CD14-positive monocyte (primary cell): ENCODE results near the gene PPP2R2D. TPM values are rescaled to one million over a fixed set of nuclear protein-coding genes. Genes with fewer than 3 reads are reported as not detected.

Source experiments
- DNase-seq, 3 donors: peaks; one replicate each; pipeline ENCODE4 v3.0.0-alpha.2; 2011 to 2022
- H2AFZ ChIP-seq: 2 replicates; pipeline ENCODE4 v1.6.0; 2012; ENCODE audit warnings: mild to moderate bottlenecking, low read depth, low read length, inconsistent platforms; ENCODE audit not compliant: insufficient read depth, poor library complexity, severe bottlenecking
- H3K27ac ChIP-seq, 2 donors: 1 replicate in 1 of 2; 2 replicates in 1 of 2; pipeline ENCODE4 v1.5.1; 2012 to 2013; ENCODE audit warnings: low read length in 2 of 2, control low read depth in 1 of 2, inconsistent platforms in 1 of 2, low read depth in 1 of 2, mild to moderate bottlenecking in 1 of 2
- H3K27me3 ChIP-seq, 2 donors: one replicate each; pipeline versions ENCODE4 v1.6.0 to v1.6.1; 2011 to 2013; ENCODE audit warnings: low read length in 2 of 2; ENCODE audit not compliant: control insufficient read depth in 2 of 2, insufficient read depth in 2 of 2
- H3K36me3 ChIP-seq, 2 donors: replicated peaks in 1 of 2; 1 replicate in 1 of 2; 2 replicates in 1 of 2; pipeline versions ENCODE4 v1.5.1 to v1.6.1; 2012 to 2013; ENCODE audit warnings: low read length in 2 of 2, control low read depth in 1 of 2, inconsistent platforms in 1 of 2, mild to moderate bottlenecking in 1 of 2; ENCODE audit not compliant: insufficient read depth in 2 of 2, control insufficient read depth in 1 of 2
- H3K4me1 ChIP-seq, 2 donors: 1 replicate in 1 of 2; 2 replicates in 1 of 2; pipeline versions ENCODE4 v1.5.1 to v1.6.1; 2012 to 2013; ENCODE audit warnings: low read length in 2 of 2, control low read depth in 1 of 2, inconsistent platforms in 1 of 2, mild to moderate bottlenecking in 1 of 2, moderate library complexity in 1 of 2; ENCODE audit not compliant: insufficient read depth in 2 of 2, control insufficient read depth in 1 of 2
- H3K4me2 ChIP-seq: replicated peaks from 2 replicates; pipeline ENCODE3; 2012; ENCODE audit warnings: low read length, moderate library complexity, mild to moderate bottlenecking; ENCODE audit not compliant: poor library complexity, severe bottlenecking; ENCODE audit errors: extremely low read depth
- H3K4me3 ChIP-seq, 3 experiments: fragments of 200-600 bp in 1 of 3; sonication (generic) in 1 of 3; replicated peaks in 1 of 3; 1 replicate in 2 of 3; 2 replicates in 1 of 3; pipeline ENCODE4 v1.5.1; 2011 to 2013; ENCODE audit warnings: low read length in 3 of 3, mild to moderate bottlenecking in 3 of 3, control low read depth in 2 of 3, low read depth in 2 of 3, inconsistent platforms in 1 of 3, moderate library complexity in 1 of 3
- H3K79me2 ChIP-seq: 2 replicates; pipeline ENCODE4 v1.6.0; 2012; ENCODE audit warnings: mild to moderate bottlenecking, control low read depth, inconsistent platforms, low read length, moderate library complexity; ENCODE audit not compliant: insufficient read depth
- H3K9ac ChIP-seq: 2 replicates; pipeline ENCODE4 v1.6.0; 2017; ENCODE audit warnings: low read length, mild to moderate bottlenecking; ENCODE audit not compliant: insufficient read depth, poor library complexity, severe bottlenecking
- H3K9me3 ChIP-seq, 2 donors: replicated peaks in 1 of 2; 1 replicate in 1 of 2; 2 replicates in 1 of 2; pipeline versions ENCODE4 v1.5.1 to v1.6.1; 2012 to 2013; ENCODE audit warnings: low read length in 2 of 2, control low read depth in 1 of 2; ENCODE audit not compliant: control insufficient read depth in 1 of 2, insufficient read depth in 1 of 2
- H4K20me1 ChIP-seq: 2 replicates; pipeline ENCODE4 v1.6.0; 2012; ENCODE audit warnings: mild to moderate bottlenecking, low read length, control low read depth, moderate library complexity; ENCODE audit not compliant: insufficient read depth
- H3K27ac Mint-ChIP-seq, 7 donors: one replicate each; pipeline ENCODE4 v1.8.0; 2020; ENCODE audit warnings: mild to moderate bottlenecking in 7 of 7, mixed read lengths in 7 of 7, moderate library complexity in 6 of 7, inconsistent platforms in 2 of 7
- H3K27me3 Mint-ChIP-seq, 3 donors: one replicate each; pipeline ENCODE4 v1.8.0; 2021 to 2022; ENCODE audit warnings: low read depth in 3 of 3, mild to moderate bottlenecking in 3 of 3, mixed read lengths in 3 of 3, moderate library complexity in 3 of 3, inconsistent platforms in 1 of 3
- H3K36me3 Mint-ChIP-seq, 2 donors: one replicate each; pipeline ENCODE4 v1.8.0; 2020; ENCODE audit warnings: mixed read lengths in 2 of 2, inconsistent platforms in 1 of 2, mild to moderate bottlenecking in 1 of 2
- H3K4me1 Mint-ChIP-seq: one replicate; pipeline ENCODE4 v1.8.0; 2020; ENCODE audit warnings: mild to moderate bottlenecking, mixed read lengths
- H3K4me3 Mint-ChIP-seq, 2 donors: one replicate each; pipeline ENCODE4 v1.8.0; 2020; ENCODE audit warnings: mild to moderate bottlenecking in 2 of 2, mixed read lengths in 2 of 2, moderate library complexity in 1 of 2
- H3K9me3 Mint-ChIP-seq, 7 donors: one replicate each; pipeline ENCODE4 v1.8.0; 2020 to 2022; ENCODE audit warnings: mixed read lengths in 7 of 7, mild to moderate bottlenecking in 6 of 7, moderate library complexity in 6 of 7, inconsistent platforms in 2 of 7
- WGBS: methylation state at CpG from one replicate; pipeline ENCODE4 v1.1.5; 2013; ENCODE audit warnings: missing lambda C conversion rate; ENCODE audit not compliant: insufficient coverage; 5-methylcytosine and 5-hydroxymethylcytosine counted together
- intact Hi-C, 2 donors: fragments of 100-400 bp; cut with micrococcal nuclease; formaldehyde crosslinking; loops; one replicate each; pipeline versions ENCODE4 v1.15.0 to v1.15.1; 2023
- polyA plus RNA-seq, 3 donors: library from polyadenylated mRNA; depleted of rRNA in 1 of 3; unstranded in 2 of 3; stranded (reverse) in 1 of 3; fragments of 300-500 nt in 2 of 3; fragments of >200 nt in 1 of 3; fragmentation: Illumina TruSeq in 2 of 3; gene quantifications; 1 replicate in 2 of 3; 2 replicates in 1 of 3; pipeline ENCODE4 v1.2.3, GENCODE V29; 2012 to 2021
- TF ChIP-seq, protein P1 (sequence below): fragments of 200-600 bp; IDR thresholded peaks from one replicate; pipeline ENCODE4 v1.8.0; 2022; ENCODE audit warnings: antibody characterized with exemption, mild to moderate bottlenecking

Gene PPP2R2D
- polyA plus RNA-seq, 3 donors, result 12.8 to 23.5 (median 12.9) TPM

DNA sequence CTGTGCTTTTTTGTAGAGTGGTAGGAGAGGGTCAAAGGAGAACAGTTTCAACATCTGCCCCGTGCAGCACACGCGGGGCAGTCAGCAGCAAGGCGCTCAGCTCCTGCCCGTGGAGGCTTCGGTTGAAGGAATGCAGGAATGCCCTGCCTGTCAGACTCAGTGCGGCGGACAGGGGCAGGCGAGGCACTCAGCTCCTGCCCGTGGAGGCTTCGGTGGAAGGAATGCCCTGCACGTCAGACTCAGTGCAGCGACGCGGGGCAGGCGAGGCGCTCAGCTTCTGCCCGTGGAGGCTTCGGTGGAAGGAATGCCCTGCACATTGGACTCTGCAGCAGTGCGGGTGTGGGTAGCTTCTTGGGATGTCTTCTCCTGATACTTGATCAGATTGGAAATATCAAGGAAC lies 37.0 kb downstream of the PPP2R2D start:
- Mint-ChIP-seq H3K36me3 (peaks cover 62 to 85% of the 10 kb centered on the region in 2 donors), H3K27ac (peak overlapping the region in 1 of 7 donors; percentile 6)
- 98% methylated on average over 17 of the region's 20 CpGs for WGBS

DNA sequence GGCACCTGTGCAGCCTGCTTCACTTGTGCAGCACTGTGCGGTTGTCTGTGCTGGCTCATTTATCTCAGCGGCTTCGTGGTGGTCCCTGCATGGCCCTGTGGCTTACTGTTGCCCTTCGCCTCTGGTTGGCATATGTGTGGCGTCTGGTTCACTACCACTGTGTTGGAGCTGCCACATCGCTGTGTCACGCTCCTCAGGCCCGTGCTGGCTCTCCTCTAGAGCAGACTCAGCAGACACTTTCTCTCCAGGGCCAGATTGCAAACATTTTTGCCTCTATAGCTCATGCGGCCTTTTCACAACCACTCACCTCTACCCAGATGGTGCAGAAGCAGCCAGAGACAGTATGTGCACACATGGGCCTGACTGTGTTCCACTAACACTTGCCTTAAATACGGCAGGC lies 37.9 kb downstream of the PPP2R2D start:
- Histone ChIP-seq H3K79me2 (peaks cover 18% of the 10 kb centered on the region), H3K9ac (no peak overlapping the region), H3K4me2 (no peak overlapping the region), H2AFZ (no peak overlapping the region), H4K20me1 (peaks cover 70% of the 10 kb centered on the region), H3K9me3 (no peaks in the 10 kb centered on the region), H3K4me3 (no peak overlapping the region), H3K4me1 (no peaks in the 10 kb centered on the region), H3K27me3 (no peaks in the 10 kb centered on the region), H3K27ac (no peak overlapping the region), H3K36me3 (peaks cover 76 to 93% of the 10 kb centered on the region in 2 donors)
- Mint-ChIP-seq H3K4me3 (no peak overlapping the region), H3K36me3 (peaks cover 70 to 87% of the 10 kb centered on the region in 2 donors), H3K27ac (no peak overlapping the region), H3K9me3 (peaks cover 0 to 3% (median 0%) of the 10 kb centered on the region in 7 donors), H3K4me1 (no peaks in the 10 kb centered on the region), H3K27me3 (peaks cover 0 to 2% (median 1%) of the 10 kb centered on the region in 3 donors)
- TF ChIP-seq, protein P1, sequence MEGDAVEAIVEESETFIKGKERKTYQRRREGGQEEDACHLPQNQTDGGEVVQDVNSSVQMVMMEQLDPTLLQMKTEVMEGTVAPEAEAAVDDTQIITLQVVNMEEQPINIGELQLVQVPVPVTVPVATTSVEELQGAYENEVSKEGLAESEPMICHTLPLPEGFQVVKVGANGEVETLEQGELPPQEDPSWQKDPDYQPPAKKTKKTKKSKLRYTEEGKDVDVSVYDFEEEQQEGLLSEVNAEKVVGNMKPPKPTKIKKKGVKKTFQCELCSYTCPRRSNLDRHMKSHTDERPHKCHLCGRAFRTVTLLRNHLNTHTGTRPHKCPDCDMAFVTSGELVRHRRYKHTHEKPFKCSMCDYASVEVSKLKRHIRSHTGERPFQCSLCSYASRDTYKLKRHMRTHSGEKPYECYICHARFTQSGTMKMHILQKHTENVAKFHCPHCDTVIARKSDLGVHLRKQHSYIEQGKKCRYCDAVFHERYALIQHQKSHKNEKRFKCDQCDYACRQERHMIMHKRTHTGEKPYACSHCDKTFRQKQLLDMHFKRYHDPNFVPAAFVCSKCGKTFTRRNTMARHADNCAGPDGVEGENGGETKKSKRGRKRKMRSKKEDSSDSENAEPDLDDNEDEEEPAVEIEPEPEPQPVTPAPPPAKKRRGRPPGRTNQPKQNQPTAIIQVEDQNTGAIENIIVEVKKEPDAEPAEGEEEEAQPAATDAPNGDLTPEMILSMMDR, result no peak
- intact Hi-C loops, result no loop called here
- no peak for DNase-seq
- whole genome bisulfite sequencing, result 97% methylated on average over 10 of the region's 10 CpGs

More for the DNA sequence above, 37.0 kb downstream of the PPP2R2D start:
- no peaks in the 10 kb centered on the region for H3K9me3 ChIP-seq
- intact Hi-C loops, result no loop called here
- peaks cover 79% of the 10 kb centered on the region for H4K20me1 ChIP-seq
- H3K4me1 ChIP-seq, result no peaks in the 10 kb centered on the region
- H3K4me3 Mint-ChIP-seq, result no peak overlapping the region
- H3K27me3 Mint-ChIP-seq, result peaks cover 0 to 2% (median 0%) of the 10 kb centered on the region in 3 donors
- H3K4me3 ChIP-seq, result no peak overlapping the region
- no peaks in the 10 kb centered on the region for H3K4me1 Mint-ChIP-seq
- peaks cover 27% of the 10 kb centered on the region for H3K79me2 ChIP-seq
- H3K27ac ChIP-seq, result no peak overlapping the region
- H3K4me2 ChIP-seq, result no peak overlapping the region
- peaks cover 72 to 89% of the 10 kb centered on the region in 2 donors for H3K36me3 ChIP-seq
- TF ChIP-seq, protein P1, result no peak
- no peak overlapping the region for H3K9ac ChIP-seq
- DNase-seq, result no peak
- H2AFZ ChIP-seq, result no peak overlapping the region
- peaks cover 0 to 3% (median 0%) of the 10 kb centered on the region in 7 donors for H3K9me3 Mint-ChIP-seq
- H3K27me3 ChIP-seq, result no peaks in the 10 kb centered on the region
